ENCODE measurements around the gene FAM53B.

Gene FAM53B

DNA sequence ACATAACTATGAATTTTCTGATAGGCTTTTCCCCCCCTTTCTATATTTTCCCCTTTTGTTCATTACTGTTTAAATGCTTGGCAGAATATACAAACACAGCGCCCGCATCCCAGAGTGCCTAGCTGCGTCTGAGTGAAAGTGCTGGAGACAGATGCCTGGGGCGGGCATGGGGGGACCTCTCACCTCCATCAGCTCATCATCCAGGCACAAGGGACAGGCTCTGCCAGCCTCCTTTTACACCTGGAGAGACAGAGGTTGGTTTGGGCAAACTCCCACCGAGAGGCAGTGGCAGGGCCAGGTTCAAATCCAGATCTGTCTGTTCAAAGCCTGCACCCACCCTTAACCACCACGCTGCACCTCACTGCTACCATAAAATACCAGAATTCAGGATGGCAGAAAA, 104.5 kb downstream of the FAM53B start:
- H3K27ac Mint-ChIP-seq: no peak overlapping the region
- no peak for TF ChIP-seq CTCF (IDR thresholded peaks at IDR 0.05; ENCODE audit: unreplicated experiment in 3 of 3)
- peaks cover 18% of the 10 kb centered on the region for H3K36me3 Mint-ChIP-seq (ENCODE audit: low read depth)
- peaks cover 23% of the 10 kb centered on the region for H3K4me1 Mint-ChIP-seq
- H3K4me3 Mint-ChIP-seq: no peak overlapping the region
- H3K27me3 Mint-ChIP-seq (ENCODE audit: low read depth): peaks cover 3% of the 10 kb centered on the region
- H3K9me3 Mint-ChIP-seq: no peaks in the 10 kb centered on the region

DNA sequence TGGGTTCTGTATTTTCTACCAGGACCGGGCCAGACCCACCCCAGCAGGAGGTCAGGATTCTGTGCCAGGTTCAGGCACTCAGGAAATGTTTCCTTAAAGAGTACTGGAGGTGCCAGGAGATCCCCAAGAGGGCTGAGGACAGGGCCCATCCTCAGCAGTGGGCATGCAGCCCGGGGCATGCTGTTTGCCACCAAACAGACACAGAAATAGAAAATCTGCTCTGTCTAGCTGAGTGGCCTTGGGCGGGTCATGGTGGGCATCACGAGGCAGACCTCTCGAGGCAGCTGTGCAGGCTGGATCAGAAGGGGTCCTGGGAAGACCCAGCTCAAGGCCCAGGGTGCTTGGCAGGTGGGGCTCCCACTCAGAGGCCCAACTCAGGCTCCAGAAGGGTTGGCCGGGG, 105.0 kb downstream of the FAM53B start:
- no peaks in the 10 kb centered on the region for H3K9me3 Mint-ChIP-seq
- peaks cover 3% of the 10 kb centered on the region for H3K27me3 Mint-ChIP-seq (ENCODE audit: low read depth)
- TF ChIP-seq CTCF (IDR thresholded peaks at IDR 0.05; ENCODE audit: unreplicated experiment in 3 of 3): no peak
- H3K4me1 Mint-ChIP-seq: peaks cover 23% of the 10 kb centered on the region
- H3K36me3 Mint-ChIP-seq (ENCODE audit: low read depth): peaks cover 20% of the 10 kb centered on the region
- H3K27ac Mint-ChIP-seq: no peak overlapping the region
- H3K4me3 Mint-ChIP-seq: no peak overlapping the region

DNA sequence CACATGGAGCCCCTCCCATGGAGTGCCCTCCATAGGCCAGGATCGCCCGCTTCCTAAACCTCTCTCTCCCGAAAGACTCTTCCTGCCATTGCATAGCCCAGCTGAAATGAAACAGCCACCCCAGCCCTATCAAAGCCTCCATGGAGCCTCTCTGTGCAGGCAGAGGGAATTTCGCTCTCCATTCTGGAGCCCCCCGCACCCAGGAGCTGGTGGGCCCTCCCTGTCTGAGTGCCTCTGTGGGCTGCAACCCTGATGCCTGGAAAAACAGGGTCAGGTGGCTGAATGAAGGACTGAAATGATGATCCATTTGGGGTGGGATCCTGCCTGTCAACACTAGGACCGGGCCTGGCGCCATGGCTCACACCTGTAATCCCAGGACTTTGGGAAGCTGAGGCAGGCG, 106.4 kb downstream of the FAM53B start:
- no peak for TF ChIP-seq CTCF (IDR thresholded peaks at IDR 0.05; ENCODE audit: unreplicated experiment in 3 of 3)
- H3K4me3 Mint-ChIP-seq: no peak overlapping the region
- peaks cover 3% of the 10 kb centered on the region for H3K27me3 Mint-ChIP-seq (ENCODE audit: low read depth)
- no peak overlapping the region for H3K27ac Mint-ChIP-seq
- no peaks in the 10 kb centered on the region for H3K9me3 Mint-ChIP-seq
- peaks cover 16% of the 10 kb centered on the region for H3K4me1 Mint-ChIP-seq
- H3K36me3 Mint-ChIP-seq (ENCODE audit: low read depth): peaks cover 32% of the 10 kb centered on the region

DNA sequence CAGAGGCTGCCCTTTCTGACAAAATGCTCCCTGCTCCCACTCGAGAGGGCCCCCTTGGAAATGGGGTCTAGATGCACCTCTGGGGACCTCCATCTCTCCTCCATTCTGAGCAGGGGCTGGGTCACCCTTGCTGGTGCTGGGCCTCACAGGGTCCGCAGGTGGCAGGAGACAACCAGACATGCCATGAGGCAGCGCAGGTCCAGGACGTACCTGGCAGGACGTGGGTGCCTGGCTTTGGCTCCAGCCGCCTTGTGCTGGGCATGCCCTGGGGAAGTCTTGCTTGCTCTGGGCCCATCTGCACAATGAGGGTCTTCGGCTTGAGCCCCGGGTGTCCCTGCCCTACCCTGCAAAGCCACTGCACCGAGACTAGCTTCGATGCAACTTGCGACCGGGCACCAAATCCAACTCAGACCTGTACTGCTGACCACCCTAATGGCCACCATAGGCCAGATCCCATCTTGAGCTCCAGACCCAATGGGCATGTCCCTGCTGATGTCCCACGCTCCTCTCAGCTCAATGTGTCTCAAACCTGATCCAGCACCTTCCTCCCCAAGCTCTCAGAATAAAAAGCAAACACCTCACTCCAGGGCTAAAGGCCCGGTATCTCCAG, 107.0 kb downstream of the FAM53B start:
- H3K9me3 Mint-ChIP-seq: no peaks in the 10 kb centered on the region
- no peak for TF ChIP-seq CTCF (IDR thresholded peaks at IDR 0.05; ENCODE audit: unreplicated experiment in 3 of 3)
- H3K4me1 Mint-ChIP-seq: peaks cover 12% of the 10 kb centered on the region
- peaks cover 3% of the 10 kb centered on the region for H3K27me3 Mint-ChIP-seq (ENCODE audit: low read depth)
- H3K27ac Mint-ChIP-seq: no peak overlapping the region
- no peak overlapping the region for H3K4me3 Mint-ChIP-seq
- H3K36me3 Mint-ChIP-seq (ENCODE audit: low read depth): peaks cover 32% of the 10 kb centered on the region

DNA sequence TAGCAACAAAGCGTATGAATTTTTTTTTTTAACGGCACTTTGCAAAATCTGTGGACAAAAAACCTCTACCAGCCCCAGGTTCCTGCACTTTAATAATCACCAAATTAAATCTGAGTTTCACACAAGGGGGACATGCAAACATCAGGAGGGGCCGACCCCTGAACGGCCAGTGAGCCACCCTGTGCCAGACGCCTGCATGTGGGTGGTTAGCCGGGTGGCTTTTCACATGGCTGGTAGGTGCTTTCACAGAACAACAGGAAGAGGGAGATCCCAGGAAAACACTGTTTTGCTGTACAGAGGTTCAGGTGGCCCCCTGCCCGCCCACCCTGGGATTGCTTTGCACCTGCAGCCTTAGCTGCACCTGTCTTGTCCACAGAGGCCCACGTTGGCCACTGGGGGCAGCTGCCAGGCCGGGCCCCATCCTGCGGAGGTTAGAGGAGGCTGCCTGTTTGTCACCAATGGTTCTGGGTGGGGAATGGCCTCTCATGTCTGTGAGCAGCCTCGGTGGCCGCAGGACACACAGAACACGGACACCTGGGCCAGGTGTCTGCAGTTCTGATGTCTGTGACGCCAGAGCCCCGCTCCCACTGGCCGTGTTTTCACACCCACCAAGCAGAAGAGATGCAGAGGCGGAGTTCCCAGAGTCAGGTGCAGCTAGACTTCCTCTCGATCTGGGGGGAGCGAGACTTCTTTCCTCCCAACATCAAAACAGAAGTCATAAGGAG, 107.7 kb downstream of the FAM53B start:
- peaks cover 12% of the 10 kb centered on the region for H3K4me1 Mint-ChIP-seq
- peaks cover 32% of the 10 kb centered on the region for H3K36me3 Mint-ChIP-seq (ENCODE audit: low read depth)
- H3K9me3 Mint-ChIP-seq: no peaks in the 10 kb centered on the region
- peaks cover 3% of the 10 kb centered on the region for H3K27me3 Mint-ChIP-seq (ENCODE audit: low read depth)
- no peak overlapping the region for H3K4me3 Mint-ChIP-seq
- TF ChIP-seq CTCF (IDR thresholded peaks at IDR 0.05; ENCODE audit: unreplicated experiment in 3 of 3): no peak
- H3K27ac Mint-ChIP-seq: no peak overlapping the region

- H3K9me3 Mint-ChIP-seq: no peaks in the 10 kb centered on the region
- peaks cover 30% of the 10 kb centered on the region for H3K36me3 Mint-ChIP-seq (ENCODE audit: low read depth)
- no peak overlapping the region for H3K4me3 Mint-ChIP-seq
- TF ChIP-seq CTCF (IDR thresholded peaks at IDR 0.05; ENCODE audit: unreplicated experiment in 3 of 3): no peak
- no peak overlapping the region for H3K27ac Mint-ChIP-seq
- H3K27me3 Mint-ChIP-seq (ENCODE audit: low read depth): peaks cover 3% of the 10 kb centered on the region
- peaks cover 15% of the 10 kb centered on the region for H3K4me1 Mint-ChIP-seq
Measured at GRCh38 chr10:124632566-124632965, 111.6 kb downstream of the FAM53B start.
